ENCODE measurements around the gene RBBP8. TPM values are rescaled to one million over a fixed set of nuclear protein-coding genes. Genes with fewer than 3 reads are reported as not detected.

Gene RBBP8
- total RNA-seq, 1 donor from 2014 or later: 13.6 TPM

DNA sequence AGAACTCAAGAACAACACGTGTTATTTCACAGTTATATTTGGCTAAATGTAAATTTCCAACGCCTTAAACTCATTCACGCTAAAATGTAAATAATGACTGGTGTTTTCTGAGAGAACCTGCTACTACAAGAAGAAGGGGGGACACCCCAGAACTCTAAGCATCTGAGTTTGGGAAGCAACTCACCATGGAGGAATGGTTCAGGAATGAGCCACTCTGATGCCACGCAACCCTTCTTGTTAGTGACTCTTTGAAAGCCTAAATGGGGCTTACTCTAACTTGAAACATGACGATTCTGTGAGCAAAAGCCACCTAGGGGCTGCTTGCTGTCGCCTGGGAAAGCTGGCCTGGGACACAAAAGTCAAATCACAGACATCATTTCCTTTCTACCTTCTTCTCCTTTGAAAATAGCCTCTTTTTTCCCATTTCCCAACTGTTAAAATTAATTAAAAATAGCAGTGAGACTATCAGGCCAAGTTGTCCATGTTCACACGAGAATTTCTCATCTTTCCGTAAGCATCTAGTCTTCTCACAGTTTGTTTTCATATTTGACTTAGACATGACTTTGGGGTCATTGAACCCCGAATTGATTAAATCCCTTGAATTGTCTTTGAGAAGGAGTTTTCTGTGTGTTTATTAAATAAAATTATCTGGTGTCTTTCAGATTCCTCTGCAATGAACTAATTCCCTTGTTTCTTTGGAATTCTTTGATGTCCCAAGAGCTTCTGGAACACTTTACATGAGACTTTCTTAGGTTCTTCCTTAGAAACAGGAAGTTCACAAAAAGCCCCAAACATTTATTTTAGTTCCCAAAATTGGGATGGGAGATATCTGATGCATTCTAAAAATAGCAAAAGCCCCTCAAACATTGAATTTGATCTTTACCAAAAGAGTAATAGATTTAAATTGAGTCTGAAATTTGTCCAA, 126.7 kb downstream of the RBBP8 start:
- TF ChIP-seq, protein P1, sequence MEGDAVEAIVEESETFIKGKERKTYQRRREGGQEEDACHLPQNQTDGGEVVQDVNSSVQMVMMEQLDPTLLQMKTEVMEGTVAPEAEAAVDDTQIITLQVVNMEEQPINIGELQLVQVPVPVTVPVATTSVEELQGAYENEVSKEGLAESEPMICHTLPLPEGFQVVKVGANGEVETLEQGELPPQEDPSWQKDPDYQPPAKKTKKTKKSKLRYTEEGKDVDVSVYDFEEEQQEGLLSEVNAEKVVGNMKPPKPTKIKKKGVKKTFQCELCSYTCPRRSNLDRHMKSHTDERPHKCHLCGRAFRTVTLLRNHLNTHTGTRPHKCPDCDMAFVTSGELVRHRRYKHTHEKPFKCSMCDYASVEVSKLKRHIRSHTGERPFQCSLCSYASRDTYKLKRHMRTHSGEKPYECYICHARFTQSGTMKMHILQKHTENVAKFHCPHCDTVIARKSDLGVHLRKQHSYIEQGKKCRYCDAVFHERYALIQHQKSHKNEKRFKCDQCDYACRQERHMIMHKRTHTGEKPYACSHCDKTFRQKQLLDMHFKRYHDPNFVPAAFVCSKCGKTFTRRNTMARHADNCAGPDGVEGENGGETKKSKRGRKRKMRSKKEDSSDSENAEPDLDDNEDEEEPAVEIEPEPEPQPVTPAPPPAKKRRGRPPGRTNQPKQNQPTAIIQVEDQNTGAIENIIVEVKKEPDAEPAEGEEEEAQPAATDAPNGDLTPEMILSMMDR (IDR thresholded peaks at IDR 0.05; ENCODE audit: partially characterized antibody, unreplicated experiment): no peak
- no peak overlapping the region for H3K27ac Mint-ChIP-seq (ENCODE audit: unreplicated experiment)
- DNase-seq: no peak
- peaks cover 5% of the 10 kb centered on the region for H3K9me3 Mint-ChIP-seq (ENCODE audit: unreplicated experiment)
- peaks cover 5% of the 10 kb centered on the region for H3K36me3 Mint-ChIP-seq (ENCODE audit: unreplicated experiment)
- H3K27me3 Mint-ChIP-seq (ENCODE audit: unreplicated experiment): no peaks in the 10 kb centered on the region
- no peaks in the 10 kb centered on the region for H3K4me1 Mint-ChIP-seq (ENCODE audit: low read depth, unreplicated experiment)
- no peak overlapping the region for H3K4me3 Mint-ChIP-seq (ENCODE audit: unreplicated experiment)

- peaks cover 3% of the 10 kb centered on the region for H3K27me3 Mint-ChIP-seq (ENCODE audit: unreplicated experiment)
- DNase-seq: no peak
- H3K9me3 Mint-ChIP-seq (ENCODE audit: unreplicated experiment): peaks cover 7% of the 10 kb centered on the region
These were observed 128.9 kb downstream of the RBBP8 start for GRCh38 chr18:23062011-23062410.

DNA sequence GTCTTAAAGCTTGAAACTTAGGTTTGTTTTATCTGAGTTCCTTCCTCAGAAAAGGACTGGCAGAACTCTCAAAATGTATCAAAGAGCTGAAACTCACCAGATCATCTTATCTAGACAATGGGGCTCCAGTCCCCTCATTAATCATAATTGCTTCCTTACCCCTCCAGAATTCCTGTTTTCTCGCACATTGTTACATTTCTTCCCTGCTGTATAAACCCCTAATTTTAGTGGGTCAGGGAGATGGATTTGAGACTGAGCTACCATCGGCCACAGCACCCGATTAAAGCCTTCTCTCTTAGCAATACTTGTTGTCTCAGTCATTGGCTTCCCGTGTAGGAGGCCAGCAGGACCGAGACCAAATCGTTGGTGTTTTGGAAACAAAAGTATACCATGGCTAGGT, 130.4 kb downstream of the RBBP8 start:
- Mint-ChIP-seq H3K27me3 (ENCODE audit: unreplicated experiment) (peaks cover 3% of the 10 kb centered on the region), H3K4me1 (ENCODE audit: low read depth, unreplicated experiment) (peaks cover 13% of the 10 kb centered on the region), H3K27ac (ENCODE audit: unreplicated experiment) (no peak overlapping the region), H3K36me3 (ENCODE audit: unreplicated experiment) (peaks cover 5% of the 10 kb centered on the region), H3K4me3 (ENCODE audit: unreplicated experiment) (no peak overlapping the region), H3K9me3 (ENCODE audit: unreplicated experiment) (peaks cover 7% of the 10 kb centered on the region)
- TF ChIP-seq, protein P1 (IDR thresholded peaks at IDR 0.05; ENCODE audit: partially characterized antibody, unreplicated experiment): no peak
- no peak for DNase-seq

More at GRCh38 chr18:23062011-23062410, 128.9 kb downstream of the RBBP8 start:
- Mint-ChIP-seq H3K36me3 (ENCODE audit: unreplicated experiment) (peaks cover 5% of the 10 kb centered on the region), H3K4me3 (ENCODE audit: unreplicated experiment) (no peak overlapping the region), H3K4me1 (ENCODE audit: low read depth, unreplicated experiment) (peaks cover 9% of the 10 kb centered on the region), H3K27ac (ENCODE audit: unreplicated experiment) (no peak overlapping the region)
- TF ChIP-seq, protein P1 (IDR thresholded peaks at IDR 0.05; ENCODE audit: partially characterized antibody, unreplicated experiment): no peak

GRCh38 chr18:23065234-23065806, 132.2 kb downstream of the RBBP8 start:
- H3K27ac Mint-ChIP-seq (ENCODE audit: unreplicated experiment): no peak overlapping the region
- H3K27me3 Mint-ChIP-seq (ENCODE audit: unreplicated experiment): peaks cover 4% of the 10 kb centered on the region
- peaks cover 15% of the 10 kb centered on the region for H3K4me1 Mint-ChIP-seq (ENCODE audit: low read depth, unreplicated experiment)
- no peak overlapping the region for H3K4me3 Mint-ChIP-seq (ENCODE audit: unreplicated experiment)
- TF ChIP-seq, protein P1 (IDR thresholded peaks at IDR 0.05; ENCODE audit: partially characterized antibody, unreplicated experiment): no peak
- peaks cover 5% of the 10 kb centered on the region for H3K36me3 Mint-ChIP-seq (ENCODE audit: unreplicated experiment)
- DNase-seq: no peak
- H3K9me3 Mint-ChIP-seq (ENCODE audit: unreplicated experiment): peaks cover 7% of the 10 kb centered on the region

GRCh38 chr18:23066060-23066459, 132.9 kb downstream of the RBBP8 start:
- peaks cover 9% of the 10 kb centered on the region for H3K27me3 Mint-ChIP-seq (ENCODE audit: unreplicated experiment)
- DNase-seq: no peak
- peaks cover 5% of the 10 kb centered on the region for H3K36me3 Mint-ChIP-seq (ENCODE audit: unreplicated experiment)
- no peak overlapping the region for H3K4me3 Mint-ChIP-seq (ENCODE audit: unreplicated experiment)
- peak overlapping the region; percentile 62 for H3K27ac Mint-ChIP-seq (ENCODE audit: unreplicated experiment)
- H3K4me1 Mint-ChIP-seq (ENCODE audit: low read depth, unreplicated experiment): peaks cover 15% of the 10 kb centered on the region
- H3K9me3 Mint-ChIP-seq (ENCODE audit: unreplicated experiment): peaks cover 9% of the 10 kb centered on the region
- TF ChIP-seq, protein P1 (IDR thresholded peaks at IDR 0.05; ENCODE audit: partially characterized antibody, unreplicated experiment): no peak
